Muscle of back (tissue), 11 donors: Measurements from ENCODE around the gene CHST13. TPM values are rescaled to one million over a fixed set of nuclear protein-coding genes. Genes with fewer than 3 reads are reported as not detected.

ENCODE experiments used
- DNase-seq, 3 donors: peaks; one replicate each; pipeline versions ENCODE4 v3.0.0 to v3.0.0-alpha.2; 2013
- polyA plus RNA-seq, 10 donors: library from polyadenylated mRNA; unstranded; fragments of 120-200 nt; gene quantifications; one replicate each; pipeline ENCODE4 v1.2.1, GENCODE V29; 2013; ENCODE audit not compliant: insufficient read length in 10 of 10

Gene CHST13
- polyA plus RNA-seq, 10 donors, result 0.09 to 0.45 (median 0.21) TPM; not detected in 2

DNA sequence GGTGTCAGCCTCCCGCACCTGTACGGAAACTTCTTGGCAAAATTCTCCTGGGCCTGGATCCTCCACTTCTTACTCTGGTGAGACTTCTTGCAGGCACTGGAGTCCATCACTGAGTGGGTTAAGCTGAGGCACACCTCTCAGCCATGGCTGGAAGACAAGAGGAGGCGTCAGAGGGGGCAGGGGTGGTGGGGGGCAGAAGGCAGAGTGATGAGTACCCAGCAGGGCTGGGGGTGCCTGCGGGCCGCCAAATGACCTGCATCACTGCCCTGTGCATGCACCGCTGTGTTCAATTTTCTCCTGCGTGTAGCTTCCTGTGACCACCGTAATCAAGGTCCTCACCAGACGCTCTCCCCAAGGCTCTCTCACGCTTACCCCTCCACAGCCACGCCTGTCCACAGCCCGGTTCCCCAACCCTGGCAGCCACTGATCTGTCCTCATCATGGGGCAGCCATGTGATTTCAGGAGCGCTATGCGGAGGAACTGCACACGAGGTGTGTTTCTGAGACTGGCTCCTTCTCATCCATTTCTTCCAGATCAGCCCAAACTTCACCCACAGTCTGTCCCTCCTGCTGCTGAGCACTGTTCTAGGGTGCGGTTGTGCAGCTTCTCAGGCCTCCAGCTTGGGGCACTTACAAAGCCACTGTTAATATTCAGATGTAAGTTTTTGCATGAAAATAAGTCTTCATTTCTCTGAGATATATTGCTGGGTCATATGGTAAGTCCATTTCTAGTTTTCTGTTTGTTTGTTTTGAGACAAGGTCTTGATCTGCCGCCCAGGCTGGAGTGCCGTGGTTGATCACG is 29.5 kb downstream of the CHST13 start:
- no peak for DNase-seq

- no peak for DNase-seq
Observed at GRCh38 chr3:126554560-126555525, 30.9 kb downstream of the CHST13 start.

DNA sequence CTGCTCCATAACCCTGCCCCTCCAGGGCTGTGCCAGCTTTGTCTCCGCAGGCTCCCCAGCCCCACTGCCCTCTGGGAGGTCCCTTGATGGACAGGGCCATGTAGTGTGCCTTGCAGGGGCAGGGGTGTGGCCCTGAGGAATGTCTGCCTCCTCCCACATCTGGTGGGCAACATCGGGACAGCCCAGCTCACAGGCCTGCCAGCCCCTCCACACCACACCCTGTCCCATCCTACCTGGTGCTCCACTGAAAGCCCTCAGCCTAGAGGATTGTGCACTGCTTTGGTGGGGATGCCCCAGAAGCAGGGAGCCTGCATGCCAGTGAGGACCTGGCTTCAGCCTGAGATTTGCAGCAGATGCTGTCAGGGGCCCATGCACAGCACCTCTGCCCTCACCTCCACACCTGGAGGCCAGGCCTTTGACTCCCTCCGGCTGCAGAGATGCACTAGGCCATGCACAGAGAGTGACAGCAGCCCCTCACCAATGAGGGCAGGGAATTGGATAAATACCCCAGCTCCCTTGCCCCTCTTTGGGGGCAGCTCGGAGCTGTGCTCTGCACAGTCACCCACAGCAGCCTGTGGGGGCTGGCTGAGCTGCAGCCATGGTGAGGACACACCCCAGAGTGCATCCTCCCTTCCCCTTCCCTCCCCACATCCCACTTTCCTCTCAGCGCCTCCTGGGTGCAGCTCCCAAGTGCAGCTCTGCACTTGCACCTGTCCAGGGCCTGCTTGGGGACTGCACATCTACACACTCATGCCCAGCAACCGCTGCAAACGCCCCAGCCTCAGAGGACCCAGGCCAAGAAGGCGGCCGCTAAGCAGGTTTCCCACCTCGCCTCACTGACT is 32.1 kb downstream of the CHST13 start:
- DNase-seq, result no peak

DNA sequence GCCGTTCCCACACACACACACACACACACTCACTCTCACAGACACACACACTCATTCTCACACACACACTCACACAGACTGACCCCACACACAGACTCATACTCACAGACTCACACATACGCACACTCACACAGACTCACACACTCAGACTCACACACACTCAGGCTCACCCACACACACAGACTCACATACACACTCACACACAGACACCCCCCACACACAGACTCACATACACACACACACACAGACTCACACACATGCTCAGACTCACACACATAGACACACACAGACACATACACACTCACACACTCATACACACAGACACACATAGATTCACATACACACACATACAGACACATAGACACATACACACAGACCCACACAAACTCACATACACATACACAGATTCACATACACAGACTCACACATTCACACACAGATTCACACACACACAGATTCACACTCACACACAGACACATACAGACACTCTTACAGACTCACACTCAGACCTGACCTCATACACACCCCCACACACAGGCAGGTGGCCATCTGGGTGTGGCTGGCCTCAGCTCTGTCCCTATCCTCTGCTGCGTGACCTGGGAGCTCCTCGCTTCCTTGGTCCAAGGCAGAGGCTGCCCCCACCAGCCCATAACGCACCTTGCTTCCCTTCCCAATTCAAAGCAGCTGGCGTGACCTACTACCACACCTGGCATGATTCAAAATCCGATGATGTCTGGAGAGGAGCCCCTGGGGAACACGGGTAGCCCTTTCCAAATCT is 32.9 kb downstream of the CHST13 start:
- DNase-seq, result no peak

- no peak for DNase-seq
Observed at GRCh38 chr3:126557415-126557745, 33.4 kb downstream of the CHST13 start.

DNA sequence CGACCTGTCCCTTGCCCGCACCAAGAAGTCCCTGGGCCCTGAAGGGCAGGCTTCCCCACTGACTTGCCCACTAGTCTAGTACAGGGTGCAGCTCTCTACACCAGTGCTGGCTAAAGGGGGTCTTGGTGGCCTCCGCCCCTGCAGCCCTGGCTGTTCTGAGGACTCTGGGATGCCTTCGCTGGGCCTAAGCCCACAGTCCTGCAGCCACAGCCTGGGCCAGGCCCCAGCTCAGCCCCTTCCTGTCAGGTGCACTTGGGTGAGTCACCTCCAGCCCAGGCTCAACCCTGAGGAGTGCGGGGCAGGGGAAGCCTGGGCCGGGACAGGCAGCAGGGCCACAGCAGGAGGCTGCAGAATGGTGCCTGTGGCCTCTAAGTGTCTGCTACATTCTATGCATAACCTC is 33.8 kb downstream of the CHST13 start:
- no peak for DNase-seq

DNA sequence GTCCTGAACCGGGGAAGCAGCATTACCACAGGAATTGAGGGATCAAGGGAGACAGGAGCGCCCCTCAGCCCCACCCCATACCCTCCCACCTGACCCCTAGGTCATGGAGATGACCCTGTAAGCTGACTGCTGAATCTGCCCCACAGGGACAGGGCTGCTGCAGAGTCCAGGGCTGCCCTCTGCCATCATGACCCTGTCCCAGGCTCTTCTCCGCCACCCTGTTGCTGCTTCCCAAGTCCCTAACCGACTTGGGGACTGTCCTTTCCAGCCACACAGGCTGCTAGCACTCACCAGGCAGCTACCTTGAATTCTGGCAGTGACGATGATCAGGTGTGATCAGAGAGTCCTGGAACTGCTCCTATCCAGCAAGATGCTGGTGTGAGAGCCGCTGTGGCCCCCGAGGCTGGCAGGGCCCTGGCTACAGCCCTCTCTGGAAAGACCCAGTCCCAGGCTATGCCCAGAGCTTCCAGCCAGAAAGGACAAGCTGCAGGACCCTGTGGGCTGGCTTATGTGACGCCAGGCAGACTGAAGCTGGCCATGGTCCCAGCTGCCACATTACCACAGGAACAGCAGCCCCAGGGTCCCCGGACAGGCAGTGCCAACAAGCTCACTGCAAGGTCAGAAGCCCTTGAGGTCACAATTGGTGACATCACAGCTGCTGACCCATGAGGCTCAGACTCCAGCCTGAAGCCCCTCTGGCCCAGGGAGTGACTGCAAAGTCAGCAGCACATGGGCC is 34.5 kb downstream of the CHST13 start, which contains the start of gene C3orf22:
C3orf22 (minus strand) TSS at position 597 of the 736 bp plus-strand sequence. CDS start 5,542 bp downstream, outside the sequence.
- DNase-seq, result no peak

DNA sequence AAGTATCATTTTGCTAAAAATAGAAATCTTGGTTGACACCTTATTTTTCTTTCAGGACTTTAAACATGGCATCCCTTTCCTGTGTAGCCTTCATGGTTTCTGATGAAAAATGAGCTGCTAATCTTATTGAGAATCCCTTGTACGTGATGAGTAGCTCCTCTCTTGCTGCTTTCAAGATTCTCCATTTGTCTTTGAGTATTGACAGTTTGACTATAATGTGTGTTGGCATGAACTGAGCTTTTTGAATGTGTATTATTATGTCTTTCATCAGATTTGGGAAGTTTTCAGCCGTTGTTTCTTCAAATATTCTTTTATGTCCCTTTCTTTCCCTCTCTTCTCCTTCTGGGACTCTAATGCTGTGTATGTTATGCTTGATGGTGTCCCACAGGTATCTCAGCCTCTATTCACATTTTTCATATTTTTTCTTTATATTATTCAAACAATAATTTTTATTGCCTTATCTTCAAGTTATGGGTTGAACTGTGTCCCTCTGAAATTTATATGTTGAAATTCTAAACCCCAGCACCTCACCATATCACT is 38.9 kb downstream of the CHST13 start:
- no peak for DNase-seq

DNA sequence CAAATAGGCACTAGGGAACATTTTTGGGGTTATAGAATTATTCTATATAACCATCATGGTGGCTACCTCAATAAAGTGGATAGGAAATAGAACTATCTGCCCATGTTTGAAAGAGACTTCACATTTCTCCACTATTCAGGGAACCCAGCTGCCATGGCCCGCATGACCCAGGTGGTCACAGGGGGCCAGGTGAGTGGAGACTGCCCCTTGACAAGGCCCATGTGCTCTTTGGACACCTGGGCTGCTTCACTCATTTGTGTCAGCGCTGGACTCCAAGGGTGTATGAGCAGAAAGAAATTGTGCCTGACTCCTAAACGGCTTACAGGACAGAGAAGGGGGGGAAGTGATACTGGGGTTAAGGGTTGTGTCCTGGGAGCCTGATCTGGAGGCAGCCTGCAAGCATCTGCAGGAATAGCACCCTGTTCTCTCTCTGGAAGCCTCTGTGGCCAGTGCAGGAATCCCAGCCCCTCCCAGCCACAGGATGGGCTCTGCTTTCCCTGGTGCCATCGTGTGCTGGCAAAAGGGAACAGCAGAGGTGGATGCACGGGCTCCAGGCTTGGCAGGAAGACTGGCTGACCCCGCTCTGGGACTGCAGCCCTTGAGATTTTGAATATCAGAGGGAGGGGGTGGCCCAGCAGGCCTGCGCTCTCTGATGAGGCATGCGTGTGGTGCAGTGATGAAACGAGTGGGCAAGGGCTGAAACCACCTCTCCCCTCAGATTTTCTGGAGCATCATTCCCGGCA is 43.9 kb downstream of the CHST13 start:
- no peak for DNase-seq

DNA sequence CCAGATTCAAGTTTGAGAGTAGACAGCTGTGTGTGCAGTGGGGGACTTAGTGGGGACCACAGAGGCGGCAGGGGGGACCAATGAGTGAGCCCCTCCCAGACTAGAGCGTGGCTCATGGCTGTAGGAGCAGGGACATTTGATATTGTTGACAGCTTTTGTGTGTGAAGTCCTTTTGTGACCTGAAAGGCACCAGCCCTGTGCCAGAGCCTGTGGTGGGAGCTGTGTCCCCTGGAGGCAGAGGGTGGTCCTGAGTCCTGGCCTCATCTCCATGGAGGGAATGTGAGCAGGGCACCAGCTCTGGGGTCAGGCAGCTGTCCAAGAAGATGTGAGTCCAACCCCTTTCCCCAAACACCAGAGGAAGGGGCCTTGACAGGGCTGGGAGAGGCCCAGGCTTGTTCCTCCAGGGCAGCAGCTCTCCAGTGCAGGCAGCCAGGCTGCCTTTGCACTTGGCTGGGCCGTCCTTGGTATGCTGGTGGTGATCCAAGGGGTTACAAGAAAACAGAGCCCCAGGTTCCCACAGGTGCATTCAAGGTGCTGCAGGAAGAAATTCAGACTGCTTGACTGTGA is 44.9 kb downstream of the CHST13 start:
- no peak for DNase-seq

- no peak for DNase-seq
Observed at GRCh38 chr3:126569390-126569975, 45.5 kb downstream of the CHST13 start.

DNA sequence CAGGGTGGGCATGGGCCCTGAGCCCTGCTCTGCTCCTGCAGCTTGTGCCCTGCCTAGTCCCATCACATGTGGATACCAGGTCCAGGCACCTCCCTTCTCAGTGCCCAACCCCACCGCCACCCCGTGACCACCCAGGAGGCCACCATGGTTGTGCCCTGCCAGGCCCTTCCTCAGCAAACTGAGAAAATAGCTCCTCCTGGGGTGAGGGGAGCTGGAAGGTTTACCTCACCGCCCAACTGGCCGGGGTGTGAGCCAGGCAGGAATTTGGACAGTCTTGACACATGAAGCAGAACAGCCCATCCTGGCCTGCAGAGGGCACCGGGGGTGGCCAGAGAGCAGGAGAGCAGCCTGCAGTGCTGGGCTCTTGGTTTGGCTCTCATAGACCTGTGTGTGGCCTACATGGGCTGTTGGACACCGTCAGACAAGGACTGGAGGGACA is 46.2 kb downstream of the CHST13 start:
- no peak for DNase-seq

DNA sequence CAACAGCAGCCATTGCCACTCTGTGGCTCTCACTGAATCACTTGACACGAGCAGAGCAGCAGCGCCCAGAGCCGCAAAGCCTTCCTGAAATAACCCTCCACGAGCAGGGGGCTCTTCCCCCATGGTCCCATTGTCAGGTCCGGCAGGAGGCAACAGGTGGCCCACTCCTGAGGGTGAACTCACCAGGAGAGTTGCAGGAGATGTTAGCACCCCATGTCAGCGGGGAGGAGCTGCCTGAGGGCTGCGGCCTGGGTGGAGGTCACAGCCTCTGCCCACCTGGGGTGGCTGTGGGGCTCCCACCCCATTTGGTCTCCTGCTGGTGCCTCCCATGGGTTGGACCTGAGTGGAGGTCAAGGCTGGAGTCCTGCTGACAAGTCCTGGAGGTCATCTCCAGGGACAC is 47.1 kb downstream of the CHST13 start:
- DNase-seq, result no peak

GRCh38 chr3:126573492-126574117 is 49.6 kb downstream of the CHST13 start:
- no peak for DNase-seq

- no peak for DNase-seq
Observed at GRCh38 chr3:126577261-126577660, 53.3 kb downstream of the CHST13 start.

- no peak for DNase-seq
Observed at GRCh38 chr3:126578702-126579101, 54.7 kb downstream of the CHST13 start.

DNA sequence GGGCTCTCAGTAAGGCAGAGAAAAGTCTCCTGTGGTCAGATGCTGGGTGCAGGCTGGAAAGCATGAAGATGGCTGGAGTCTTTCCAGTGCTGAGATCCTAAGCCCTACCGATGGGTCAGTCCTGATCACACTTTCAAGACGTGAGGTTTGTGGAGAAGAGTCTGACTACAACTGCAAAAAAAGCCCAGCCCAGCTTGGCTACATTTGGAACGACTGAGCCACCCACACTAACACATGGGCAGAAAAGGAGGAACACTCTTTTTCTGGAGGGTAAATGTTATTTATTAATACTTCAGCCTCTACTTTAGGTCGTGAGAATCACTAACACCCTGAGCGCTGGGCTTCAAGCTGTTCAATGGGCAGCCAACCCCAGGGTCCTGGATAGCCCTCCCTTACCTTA is 56.8 kb downstream of the CHST13 start:
- DNase-seq, result no peak

DNA sequence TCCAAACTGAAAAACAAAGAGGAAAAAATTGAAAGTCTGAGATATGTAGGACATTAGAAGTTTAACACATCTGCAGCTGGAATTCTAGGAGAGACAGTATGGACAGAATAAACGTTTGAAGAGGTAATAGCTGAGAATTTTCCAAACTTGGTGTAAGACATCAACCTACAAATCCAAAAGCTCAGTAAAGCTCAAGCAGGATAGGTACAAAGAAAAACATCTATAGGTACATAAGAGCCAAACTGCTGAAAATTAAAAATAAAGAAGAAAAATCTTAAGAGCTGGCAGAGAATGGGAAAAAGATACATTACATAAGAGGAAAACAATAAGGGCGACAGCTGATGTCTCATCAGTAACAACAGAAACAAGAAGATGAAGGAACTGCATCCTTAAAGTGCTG is 57.6 kb downstream of the CHST13 start:
- DNase-seq, result no peak
